ENCODE data around the gene RAB7A. TPM values are rescaled to one million over a fixed set of nuclear protein-coding genes. Genes with fewer than 3 reads are reported as not detected.

Gene RAB7A
- total and polyA plus RNA-seq, 2 donors (not counting 1 experiment from before 2014, with no cell fraction given) = 54.2 to 415 TPM

DNA sequence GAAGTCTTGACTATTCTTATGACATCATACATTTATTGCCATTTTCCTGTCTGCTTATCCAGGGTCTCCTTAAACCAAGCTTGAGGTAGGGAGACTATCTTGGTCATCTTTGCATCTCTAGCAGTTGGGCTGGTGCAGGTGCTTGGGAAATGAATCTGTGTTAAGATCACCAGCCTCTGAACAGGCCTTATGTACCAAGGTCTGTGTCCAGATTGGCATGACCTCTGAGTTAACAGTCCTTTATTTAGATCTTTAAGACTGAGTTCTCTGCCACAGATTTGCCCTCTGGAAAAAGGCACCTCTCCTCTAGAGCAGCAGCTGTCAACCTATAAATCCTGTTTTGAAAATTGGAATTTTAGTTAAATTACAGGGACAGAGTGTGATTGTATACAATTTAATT lies 35.4 kb downstream of the RAB7A start:
- H2AFZ ChIP-seq (ENCODE audit: low read length) = no peak overlapping the region
- peaks cover 81% of the 10 kb centered on the region for H3K79me2 ChIP-seq (ENCODE audit: control insufficient read depth, insufficient read depth, low read length)
- no peaks in the 10 kb centered on the region for H3K27me3 ChIP-seq (ENCODE audit: control insufficient read depth, insufficient read depth, low read length)
- TF ChIP-seq, protein P1, sequence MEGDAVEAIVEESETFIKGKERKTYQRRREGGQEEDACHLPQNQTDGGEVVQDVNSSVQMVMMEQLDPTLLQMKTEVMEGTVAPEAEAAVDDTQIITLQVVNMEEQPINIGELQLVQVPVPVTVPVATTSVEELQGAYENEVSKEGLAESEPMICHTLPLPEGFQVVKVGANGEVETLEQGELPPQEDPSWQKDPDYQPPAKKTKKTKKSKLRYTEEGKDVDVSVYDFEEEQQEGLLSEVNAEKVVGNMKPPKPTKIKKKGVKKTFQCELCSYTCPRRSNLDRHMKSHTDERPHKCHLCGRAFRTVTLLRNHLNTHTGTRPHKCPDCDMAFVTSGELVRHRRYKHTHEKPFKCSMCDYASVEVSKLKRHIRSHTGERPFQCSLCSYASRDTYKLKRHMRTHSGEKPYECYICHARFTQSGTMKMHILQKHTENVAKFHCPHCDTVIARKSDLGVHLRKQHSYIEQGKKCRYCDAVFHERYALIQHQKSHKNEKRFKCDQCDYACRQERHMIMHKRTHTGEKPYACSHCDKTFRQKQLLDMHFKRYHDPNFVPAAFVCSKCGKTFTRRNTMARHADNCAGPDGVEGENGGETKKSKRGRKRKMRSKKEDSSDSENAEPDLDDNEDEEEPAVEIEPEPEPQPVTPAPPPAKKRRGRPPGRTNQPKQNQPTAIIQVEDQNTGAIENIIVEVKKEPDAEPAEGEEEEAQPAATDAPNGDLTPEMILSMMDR (conservative IDR thresholded peaks at IDR 0.05 in 1 of 2, IDR thresholded peaks at IDR 0.05 in 1 of 2; ENCODE audit: low read depth in 1 of 2, low read length in 2 of 2) = no peak
- no peak for TF ChIP-seq EZH2 (IDR thresholded peaks at IDR 0.05; ENCODE audit: low read length, missing control alignments)
- no peaks in the 10 kb centered on the region for H3K4me1 ChIP-seq (ENCODE audit: control insufficient read depth, extremely low read depth, insufficient read depth, low read length)
- H3K27ac ChIP-seq (ENCODE audit: insufficient read depth, low read length) = no peak overlapping the region
- no peak overlapping the region for H3K4me2 ChIP-seq (ENCODE audit: extremely low read depth, insufficient read depth, low read length)
- peaks cover 3% of the 10 kb centered on the region for H4K20me1 ChIP-seq (ENCODE audit: control insufficient read depth, extremely low read depth, insufficient read depth, low read length)
- DNase-seq (ENCODE audit: low read depth in 2 of 2) = no peak
- H3K9me3 ChIP-seq (ENCODE audit: control insufficient read depth, insufficient read depth, low read depth, low read length) = no peaks in the 10 kb centered on the region
- H3K9ac ChIP-seq (ENCODE audit: insufficient read depth, low read length) = no peak overlapping the region
- peaks cover 2% of the 10 kb centered on the region for H3K36me3 ChIP-seq (ENCODE audit: control insufficient read depth, insufficient read depth, low read length)
- H3K4me3 ChIP-seq (replicated peaks in 1 of 4; ENCODE audit: control extremely low read depth in 1 of 4, insufficient read depth in 1 of 4, low read depth in 3 of 4, low read length in 4 of 4) = no peak overlapping the region

DNA sequence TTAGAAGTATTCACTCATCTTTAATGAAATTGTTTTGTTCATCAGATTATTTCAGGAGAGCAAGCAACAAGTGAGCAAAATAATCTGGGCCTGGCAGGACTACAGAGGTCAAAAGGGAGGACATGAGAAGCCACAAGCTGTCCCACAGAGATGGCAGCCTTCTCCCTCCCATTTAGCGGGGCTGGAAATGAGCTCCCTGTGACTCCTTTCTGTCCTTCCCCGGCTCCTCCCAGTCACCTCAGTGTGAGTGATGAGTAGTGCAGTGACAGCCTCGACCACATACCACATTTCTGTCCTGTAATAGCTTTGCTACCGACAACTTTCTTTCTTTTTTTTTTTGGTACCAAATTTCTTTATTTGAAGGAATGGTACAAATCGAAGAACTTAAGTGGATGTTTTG lies 38.0 kb downstream of the RAB7A start:
- Histone ChIP-seq H2AFZ (ENCODE audit: low read length) (no peak overlapping the region), H3K4me3 (replicated peaks in 1 of 4; ENCODE audit: control extremely low read depth in 1 of 4, insufficient read depth in 1 of 4, low read depth in 3 of 4, low read length in 4 of 4) (no peak overlapping the region), H3K4me1 (ENCODE audit: control insufficient read depth, extremely low read depth, insufficient read depth, low read length) (no peaks in the 10 kb centered on the region), H3K4me2 (ENCODE audit: extremely low read depth, insufficient read depth, low read length) (no peak overlapping the region), H3K36me3 (ENCODE audit: control insufficient read depth, insufficient read depth, low read length) (peaks cover 2% of the 10 kb centered on the region), H3K27me3 (ENCODE audit: control insufficient read depth, insufficient read depth, low read length) (no peaks in the 10 kb centered on the region), H3K9me3 (ENCODE audit: control insufficient read depth, insufficient read depth, low read depth, low read length) (no peaks in the 10 kb centered on the region), H3K79me2 (ENCODE audit: control insufficient read depth, insufficient read depth, low read length) (peaks cover 89% of the 10 kb centered on the region), H3K9ac (ENCODE audit: insufficient read depth, low read length) (no peak overlapping the region), H3K27ac (ENCODE audit: insufficient read depth, low read length) (no peak overlapping the region), H4K20me1 (ENCODE audit: control insufficient read depth, extremely low read depth, insufficient read depth, low read length) (peaks cover 3% of the 10 kb centered on the region)
- no peak for TF ChIP-seq EZH2 (IDR thresholded peaks at IDR 0.05; ENCODE audit: low read length, missing control alignments)
- TF ChIP-seq, protein P1 (conservative IDR thresholded peaks at IDR 0.05 in 1 of 2, IDR thresholded peaks at IDR 0.05 in 1 of 2; ENCODE audit: low read depth in 1 of 2, low read length in 2 of 2) = no peak
- no peak for DNase-seq (ENCODE audit: low read depth in 2 of 2)

DNA sequence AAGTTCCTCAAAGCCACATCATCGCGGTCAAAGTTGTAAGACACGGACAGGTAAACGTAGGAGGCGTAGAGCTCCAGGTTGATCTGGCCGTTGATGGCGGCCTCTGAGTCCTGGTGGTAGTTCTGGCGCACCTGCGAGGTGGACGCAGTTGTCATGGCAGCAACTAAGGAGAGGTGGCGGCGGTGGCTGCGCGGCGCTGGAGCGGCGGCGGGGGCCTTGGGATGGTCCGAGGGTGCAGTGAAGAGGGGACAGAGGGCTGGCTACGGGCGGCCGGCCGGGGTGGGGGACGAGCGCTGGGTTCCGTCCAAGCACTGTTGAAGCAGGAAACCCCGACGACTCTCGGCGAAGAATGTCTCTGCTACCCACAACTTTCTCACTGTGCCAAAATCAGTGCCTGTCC lies 38.9 kb downstream of the RAB7A start:
- no peaks in the 10 kb centered on the region for H3K9me3 ChIP-seq (ENCODE audit: control insufficient read depth, insufficient read depth, low read depth, low read length)
- TF ChIP-seq EZH2 (IDR thresholded peaks at IDR 0.05; ENCODE audit: low read length, missing control alignments) = no peak
- TF ChIP-seq, protein P1 (conservative IDR thresholded peaks at IDR 0.05 in 1 of 2, IDR thresholded peaks at IDR 0.05 in 1 of 2; ENCODE audit: low read depth in 1 of 2, low read length in 2 of 2) = no peak
- H3K4me1 ChIP-seq (ENCODE audit: control insufficient read depth, extremely low read depth, insufficient read depth, low read length) = no peaks in the 10 kb centered on the region
- H4K20me1 ChIP-seq (ENCODE audit: control insufficient read depth, extremely low read depth, insufficient read depth, low read length) = peaks cover 3% of the 10 kb centered on the region
- no peaks in the 10 kb centered on the region for H3K27me3 ChIP-seq (ENCODE audit: control insufficient read depth, insufficient read depth, low read length)
- H3K36me3 ChIP-seq (ENCODE audit: control insufficient read depth, insufficient read depth, low read length) = peaks cover 2% of the 10 kb centered on the region
- DNase-seq (ENCODE audit: low read depth in 2 of 2) = no peak
- H3K4me3 ChIP-seq (replicated peaks in 1 of 4; ENCODE audit: control extremely low read depth in 1 of 4, insufficient read depth in 1 of 4, low read depth in 3 of 4, low read length in 4 of 4) = no peak overlapping the region
- H3K9ac ChIP-seq (ENCODE audit: insufficient read depth, low read length) = no peak overlapping the region
- no peak overlapping the region for H2AFZ ChIP-seq (ENCODE audit: low read length)
- no peak overlapping the region for H3K27ac ChIP-seq (ENCODE audit: insufficient read depth, low read length)
- no peak overlapping the region for H3K4me2 ChIP-seq (ENCODE audit: extremely low read depth, insufficient read depth, low read length)
- peaks cover 91% of the 10 kb centered on the region for H3K79me2 ChIP-seq (ENCODE audit: control insufficient read depth, insufficient read depth, low read length)

All from fibroblast of lung (primary cell).